ENCODE data around the gene SERPINB13.

Gene SERPINB13

GRCh38 chr18:63590966-63591695 lies 4.0 kb downstream of the SERPINB13 start:
- Histone ChIP-seq H3K36me3 (ENCODE audit: control insufficient read depth, insufficient read depth, low read length, severe bottlenecking) (no peaks in the 10 kb centered on the region), H3K4me3 (ENCODE audit: low read length) (no peak overlapping the region), H3K27me3 (replicated peaks; ENCODE audit: control insufficient read depth, insufficient read depth, low read length) (no peaks in the 10 kb centered on the region), H3K9ac (ENCODE audit: low read length) (no peak overlapping the region), H3K9me3 (ENCODE audit: control insufficient read depth, low read length) (no peaks in the 10 kb centered on the region), H3K4me1 (ENCODE audit: control insufficient read depth, insufficient read depth, low read length) (peaks cover 14% of the 10 kb centered on the region)
- no peak for DNase-seq (ENCODE audit: low read depth)

DNA sequence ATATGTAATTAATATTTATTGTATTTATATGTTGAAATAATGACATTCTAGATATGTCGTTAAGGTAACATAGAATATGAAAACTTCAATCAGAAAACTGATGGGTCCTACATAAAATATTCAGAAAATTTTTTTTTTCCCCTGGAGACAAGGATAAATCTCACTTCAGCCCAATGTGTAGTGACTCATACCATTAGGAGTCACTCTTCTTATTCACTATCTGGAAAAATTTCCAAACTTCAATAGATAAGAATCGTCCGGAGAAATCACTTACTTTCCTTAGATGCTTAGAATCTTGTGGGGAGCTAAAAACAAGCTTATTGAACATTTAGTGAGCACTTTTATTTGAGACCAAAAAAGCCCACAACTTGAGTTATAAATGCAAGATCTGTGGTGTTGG lies 4.6 kb downstream of the SERPINB13 start:
- H3K4me1 ChIP-seq (ENCODE audit: control insufficient read depth, insufficient read depth, low read length): peaks cover 14% of the 10 kb centered on the region
- H3K36me3 ChIP-seq (ENCODE audit: control insufficient read depth, insufficient read depth, low read length, severe bottlenecking): no peaks in the 10 kb centered on the region
- no peaks in the 10 kb centered on the region for H3K27me3 ChIP-seq (replicated peaks; ENCODE audit: control insufficient read depth, insufficient read depth, low read length)

GRCh38 chr18:63592471-63592870 lies 5.3 kb downstream of the SERPINB13 start:
- H3K4me1 ChIP-seq (ENCODE audit: control insufficient read depth, insufficient read depth, low read length): peaks cover 14% of the 10 kb centered on the region
- no peak for DNase-seq (ENCODE audit: low read depth)
- H3K36me3 ChIP-seq (ENCODE audit: control insufficient read depth, insufficient read depth, low read length, severe bottlenecking): no peaks in the 10 kb centered on the region
- H3K4me3 ChIP-seq (ENCODE audit: low read length): no peak overlapping the region
- H3K9ac ChIP-seq (ENCODE audit: low read length): no peak overlapping the region
- H3K9me3 ChIP-seq (ENCODE audit: control insufficient read depth, low read length): no peaks in the 10 kb centered on the region
- no peaks in the 10 kb centered on the region for H3K27me3 ChIP-seq (replicated peaks; ENCODE audit: control insufficient read depth, insufficient read depth, low read length)

More for the DNA sequence above, 4.6 kb downstream of the SERPINB13 start:
- Histone ChIP-seq H3K4me3 (ENCODE audit: low read length) (no peak overlapping the region), H3K9ac (ENCODE audit: low read length) (no peak overlapping the region), H3K9me3 (ENCODE audit: control insufficient read depth, low read length) (no peaks in the 10 kb centered on the region)
- DNase-seq (ENCODE audit: low read depth): no peak

DNA sequence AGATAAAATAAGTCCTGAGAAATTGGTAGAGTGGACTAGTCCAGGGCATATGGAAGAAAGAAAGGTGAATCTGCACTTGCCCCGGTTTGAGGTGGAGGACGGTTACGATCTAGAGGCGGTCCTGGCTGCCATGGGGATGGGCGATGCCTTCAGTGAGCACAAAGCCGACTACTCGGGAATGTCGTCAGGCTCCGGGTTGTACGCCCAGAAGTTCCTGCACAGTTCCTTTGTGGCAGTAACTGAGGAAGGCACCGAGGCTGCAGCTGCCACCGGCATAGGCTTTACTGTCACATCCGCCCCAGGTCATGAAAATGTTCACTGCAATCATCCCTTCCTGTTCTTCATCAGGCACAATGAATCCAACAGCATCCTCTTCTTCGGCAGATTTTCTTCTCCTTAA lies 9.8 kb downstream of the SERPINB13 start:
- Histone ChIP-seq H3K4me3 (ENCODE audit: low read length) (no peak overlapping the region), H3K9ac (ENCODE audit: low read length) (no peak overlapping the region), H3K27me3 (replicated peaks; ENCODE audit: control insufficient read depth, insufficient read depth, low read length) (no peaks in the 10 kb centered on the region), H3K4me1 (ENCODE audit: control insufficient read depth, insufficient read depth, low read length) (peaks cover 2% of the 10 kb centered on the region), H3K36me3 (ENCODE audit: control insufficient read depth, insufficient read depth, low read length, severe bottlenecking) (no peaks in the 10 kb centered on the region), H3K9me3 (ENCODE audit: control insufficient read depth, low read length) (no peaks in the 10 kb centered on the region)
- no peak for DNase-seq (ENCODE audit: low read depth)

- H3K4me3 ChIP-seq (ENCODE audit: low read length): no peak overlapping the region
- H3K36me3 ChIP-seq (ENCODE audit: control insufficient read depth, insufficient read depth, low read length, severe bottlenecking): no peaks in the 10 kb centered on the region
- no peaks in the 10 kb centered on the region for H3K4me1 ChIP-seq (ENCODE audit: control insufficient read depth, insufficient read depth, low read length)
- no peaks in the 10 kb centered on the region for H3K9me3 ChIP-seq (ENCODE audit: control insufficient read depth, low read length)
- H3K9ac ChIP-seq (ENCODE audit: low read length): no peak overlapping the region
- no peak for DNase-seq (ENCODE audit: low read depth)
- no peaks in the 10 kb centered on the region for H3K27me3 ChIP-seq (replicated peaks; ENCODE audit: control insufficient read depth, insufficient read depth, low read length)
Measured at GRCh38 chr18:63603355-63603754, 16.2 kb downstream of the SERPINB13 start.

- Histone ChIP-seq H3K4me3 (ENCODE audit: low read length) (no peak overlapping the region), H3K9me3 (ENCODE audit: control insufficient read depth, low read length) (no peaks in the 10 kb centered on the region), H3K36me3 (ENCODE audit: control insufficient read depth, insufficient read depth, low read length, severe bottlenecking) (no peaks in the 10 kb centered on the region), H3K4me1 (ENCODE audit: control insufficient read depth, insufficient read depth, low read length) (no peaks in the 10 kb centered on the region), H3K9ac (ENCODE audit: low read length) (no peak overlapping the region), H3K27me3 (replicated peaks; ENCODE audit: control insufficient read depth, insufficient read depth, low read length) (no peaks in the 10 kb centered on the region)
- peak; percentile 43 for DNase-seq (ENCODE audit: low read depth)
Measured at GRCh38 chr18:63603772-63604171, 16.6 kb downstream of the SERPINB13 start.

DNA sequence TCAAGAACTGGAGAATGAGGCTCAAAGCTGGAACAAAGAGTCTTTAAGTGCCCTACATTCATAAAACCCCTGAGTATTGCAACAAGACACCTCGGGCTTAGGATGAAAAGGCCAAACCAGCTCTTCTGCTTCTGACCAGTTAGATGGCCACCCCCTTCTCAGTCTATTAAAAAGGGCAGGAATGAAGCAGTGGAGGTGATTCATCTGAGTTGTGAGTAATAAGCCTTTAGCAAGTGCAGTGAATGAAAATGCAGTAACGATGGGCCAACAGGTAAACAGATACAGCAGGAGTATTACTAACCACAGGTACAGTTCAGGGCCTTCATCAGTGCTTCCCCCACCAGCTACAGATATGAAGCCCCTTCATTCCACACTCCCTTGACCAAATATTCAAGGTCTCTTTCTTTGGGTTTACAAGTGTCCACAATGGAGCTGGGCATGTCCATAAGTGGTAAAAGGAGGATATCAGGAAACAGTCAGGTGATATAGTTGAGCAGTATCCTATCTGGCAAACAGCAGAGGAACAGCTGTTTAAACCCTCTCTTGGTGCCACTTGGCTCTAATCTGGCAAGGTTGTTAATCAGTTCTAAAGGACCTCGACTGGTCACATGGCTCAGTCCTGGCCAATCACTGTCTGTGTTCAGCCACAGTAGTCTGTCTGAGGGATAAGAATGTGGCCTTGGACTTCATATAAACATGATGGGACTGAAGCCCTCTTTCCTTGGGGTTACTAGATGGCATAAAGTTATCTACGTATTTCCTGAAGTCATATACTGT lies 17.8 kb downstream of the SERPINB13 start:
- H3K27me3 ChIP-seq (replicated peaks; ENCODE audit: control insufficient read depth, insufficient read depth, low read length): no peaks in the 10 kb centered on the region
- no peaks in the 10 kb centered on the region for H3K9me3 ChIP-seq (ENCODE audit: control insufficient read depth, low read length)
- DNase-seq (ENCODE audit: low read depth): peak; percentile 3
- H3K9ac ChIP-seq (ENCODE audit: low read length): no peak overlapping the region
- no peaks in the 10 kb centered on the region for H3K36me3 ChIP-seq (ENCODE audit: control insufficient read depth, insufficient read depth, low read length, severe bottlenecking)
- no peak overlapping the region for H3K4me3 ChIP-seq (ENCODE audit: low read length)
- no peaks in the 10 kb centered on the region for H3K4me1 ChIP-seq (ENCODE audit: control insufficient read depth, insufficient read depth, low read length)

- no peaks in the 10 kb centered on the region for H3K27me3 ChIP-seq (replicated peaks; ENCODE audit: control insufficient read depth, insufficient read depth, low read length)
Measured at GRCh38 chr18:63606526-63606925, 19.4 kb downstream of the SERPINB13 start.

GRCh38 chr18:63613420-63613819 lies 26.3 kb downstream of the SERPINB13 start:
- no peak for DNase-seq (ENCODE audit: low read depth)

More at GRCh38 chr18:63606526-63606925, 19.4 kb downstream of the SERPINB13 start:
- Histone ChIP-seq H3K4me3 (ENCODE audit: low read length) (no peak overlapping the region), H3K9me3 (ENCODE audit: control insufficient read depth, low read length) (no peaks in the 10 kb centered on the region), H3K36me3 (ENCODE audit: control insufficient read depth, insufficient read depth, low read length, severe bottlenecking) (no peaks in the 10 kb centered on the region), H3K4me1 (ENCODE audit: control insufficient read depth, insufficient read depth, low read length) (no peaks in the 10 kb centered on the region), H3K9ac (ENCODE audit: low read length) (no peak overlapping the region)
- peak; percentile 58 for DNase-seq (ENCODE audit: low read depth)

GRCh38 chr18:63617049-63617914 lies 30.1 kb downstream of the SERPINB13 start:
- Histone ChIP-seq H3K9me3 (ENCODE audit: control insufficient read depth, low read length) (no peaks in the 10 kb centered on the region), H3K36me3 (ENCODE audit: control insufficient read depth, insufficient read depth, low read length, severe bottlenecking) (no peaks in the 10 kb centered on the region), H3K4me1 (ENCODE audit: control insufficient read depth, insufficient read depth, low read length) (no peaks in the 10 kb centered on the region), H3K4me3 (ENCODE audit: low read length) (no peak overlapping the region), H3K9ac (ENCODE audit: low read length) (no peak overlapping the region), H3K27me3 (replicated peaks; ENCODE audit: control insufficient read depth, insufficient read depth, low read length) (peaks cover 9% of the 10 kb centered on the region)
- DNase-seq (ENCODE audit: low read depth): no peak

More at GRCh38 chr18:63613420-63613819, 26.3 kb downstream of the SERPINB13 start:
- peaks cover 9% of the 10 kb centered on the region for H3K27me3 ChIP-seq (replicated peaks; ENCODE audit: control insufficient read depth, insufficient read depth, low read length)
- H3K4me1 ChIP-seq (ENCODE audit: control insufficient read depth, insufficient read depth, low read length): no peaks in the 10 kb centered on the region
- H3K9me3 ChIP-seq (ENCODE audit: control insufficient read depth, low read length): no peaks in the 10 kb centered on the region
- H3K36me3 ChIP-seq (ENCODE audit: control insufficient read depth, insufficient read depth, low read length, severe bottlenecking): no peaks in the 10 kb centered on the region
- no peak overlapping the region for H3K9ac ChIP-seq (ENCODE audit: low read length)
- no peak overlapping the region for H3K4me3 ChIP-seq (ENCODE audit: low read length)

GRCh38 chr18:63617915-63618234 lies 30.7 kb downstream of the SERPINB13 start:
- Histone ChIP-seq H3K9me3 (ENCODE audit: control insufficient read depth, low read length) (no peaks in the 10 kb centered on the region), H3K9ac (ENCODE audit: low read length) (no peak overlapping the region), H3K4me3 (ENCODE audit: low read length) (no peak overlapping the region), H3K36me3 (ENCODE audit: control insufficient read depth, insufficient read depth, low read length, severe bottlenecking) (no peaks in the 10 kb centered on the region), H3K4me1 (ENCODE audit: control insufficient read depth, insufficient read depth, low read length) (no peaks in the 10 kb centered on the region), H3K27me3 (replicated peaks; ENCODE audit: control insufficient read depth, insufficient read depth, low read length) (peaks cover 9% of the 10 kb centered on the region)
- no peak for DNase-seq (ENCODE audit: low read depth)

Measured in adipocyte (in vitro differentiated cells).